ENCODE measurements around the gene PPM1L. TPM values are rescaled to one million over a fixed set of nuclear protein-coding genes. Genes with fewer than 3 reads are reported as not detected.
"Not testable (repeated sequence)": the region's sequence is repeated elsewhere in the genome, so short reads cannot be mapped to it uniquely, and the experiment has no call there.

The PPM1L gene
- total and polyA plus RNA-seq, 4 experiments from 2014 or later, result 0.84 to 6.5 (median 3.4) TPM

- H3K27me3 ChIP-seq (ENCODE audit: insufficient read depth, low read length), result no peaks in the 10 kb centered on the region
- ChIA-PET CTCF (ENCODE audit: partially characterized antibody) (no interaction called here), POLR2A (ENCODE audit: partially characterized antibody) (no interaction called here)
- no peaks in the 10 kb centered on the region for H3K4me1 Mint-ChIP-seq
- no peak for DNase-seq
- H3K4me1 ChIP-seq (ENCODE audit: insufficient read depth, low read length), result no peaks in the 10 kb centered on the region
- H3K27me3 Mint-ChIP-seq, result no peaks in the 10 kb centered on the region
- intact Hi-C loops (cut with micrococcal nuclease), result no loop called here
- H3K36me3 ChIP-seq (ENCODE audit: insufficient read depth, low read length), result no peaks in the 10 kb centered on the region
- H3K4me3 ChIP-seq (ENCODE audit: low read length in 2 of 2), result no peak overlapping the region
- H3K4me3 Mint-ChIP-seq, result no peak overlapping the region
- no peaks in the 10 kb centered on the region for H3K36me3 Mint-ChIP-seq
- H3K9me3 Mint-ChIP-seq, result peaks cover 0 to 12% (median 4%) of the 10 kb centered on the region in 8 donors
- no peaks in the 10 kb centered on the region for H3K9me3 ChIP-seq (ENCODE audit: control insufficient read depth in 1 of 2, low read length in 2 of 2)
- H3K27ac ChIP-seq (ENCODE audit: low read depth, low read length), result no peak overlapping the region
- no peak overlapping the region for H3K27ac Mint-ChIP-seq
Measured at GRCh38 chr3:160998581-160998980, 242.6 kb downstream of the PPM1L start.

GRCh38 chr3:160999274-160999673, 243.2 kb downstream of the PPM1L start:
- H3K36me3 ChIP-seq (ENCODE audit: insufficient read depth, low read length), result no peaks in the 10 kb centered on the region
- DNase-seq, result no peak
- no peaks in the 10 kb centered on the region for H3K36me3 Mint-ChIP-seq
- H3K9me3 ChIP-seq (ENCODE audit: control insufficient read depth in 1 of 2, low read length in 2 of 2), result no peaks in the 10 kb centered on the region
- ChIA-PET POLR2A (ENCODE audit: partially characterized antibody) (no interaction called here), CTCF (ENCODE audit: partially characterized antibody) (no interaction called here)
- intact Hi-C loops (cut with micrococcal nuclease), result no loop called here
- H3K27me3 Mint-ChIP-seq, result no peaks in the 10 kb centered on the region
- H3K4me3 Mint-ChIP-seq, result no peak overlapping the region
- peaks cover 0 to 12% (median 4%) of the 10 kb centered on the region in 8 donors for H3K9me3 Mint-ChIP-seq
- no peak overlapping the region for H3K27ac ChIP-seq (ENCODE audit: low read depth, low read length)
- H3K4me1 ChIP-seq (ENCODE audit: insufficient read depth, low read length), result no peaks in the 10 kb centered on the region
- H3K27ac Mint-ChIP-seq, result no peak overlapping the region
- no peak overlapping the region for H3K4me3 ChIP-seq (ENCODE audit: low read length in 2 of 2)
- H3K4me1 Mint-ChIP-seq, result no peaks in the 10 kb centered on the region
- no peaks in the 10 kb centered on the region for H3K27me3 ChIP-seq (ENCODE audit: insufficient read depth, low read length)

- no peaks in the 10 kb centered on the region for H3K4me1 ChIP-seq (ENCODE audit: insufficient read depth, low read length)
- Mint-ChIP-seq H3K36me3 (peaks cover 0 to 6% of the 10 kb centered on the region in 2 donors), H3K27ac (no peak overlapping the region), H3K27me3 (no peaks in the 10 kb centered on the region), H3K4me3 (no peak overlapping the region), H3K9me3 (peaks cover 0 to 21% (median 11%) of the 10 kb centered on the region in 8 donors), H3K4me1 (no peaks in the 10 kb centered on the region)
- POLR2A ChIA-PET (ENCODE audit: partially characterized antibody), result interaction anchor here (0.6 kb wide), 1 partner anchor 132 kb away, joined by 3 read pairs; no protein-coding TSS in a partner anchor
- H3K27me3 ChIP-seq (ENCODE audit: insufficient read depth, low read length), result no peaks in the 10 kb centered on the region
- no peaks in the 10 kb centered on the region for H3K36me3 ChIP-seq (ENCODE audit: insufficient read depth, low read length)
- intact Hi-C loops (cut with micrococcal nuclease), result no loop called here
- no peaks in the 10 kb centered on the region for H3K9me3 ChIP-seq (ENCODE audit: control insufficient read depth in 1 of 2, low read length in 2 of 2)
- DNase-seq, result no peak
- no peak overlapping the region for H3K27ac ChIP-seq (ENCODE audit: low read depth, low read length)
- CTCF ChIA-PET (ENCODE audit: partially characterized antibody), result no interaction called here
- H3K4me3 ChIP-seq (ENCODE audit: low read length in 2 of 2), result no peak overlapping the region
Measured at GRCh38 chr3:161008086-161008485, 252.1 kb downstream of the PPM1L start.

GRCh38 chr3:161010151-161010550, 254.1 kb downstream of the PPM1L start:
- intact Hi-C loops (cut with micrococcal nuclease); H3K27me3 ChIP-seq (ENCODE audit: insufficient read depth, low read length); H3K9me3 ChIP-seq (ENCODE audit: control insufficient read depth in 1 of 2, low read length in 2 of 2); DNase-seq; CTCF ChIA-PET (ENCODE audit: partially characterized antibody); H3K4me1 Mint-ChIP-seq; H3K27ac ChIP-seq (ENCODE audit: low read depth, low read length); H3K36me3 ChIP-seq (ENCODE audit: insufficient read depth, low read length); H3K4me1 ChIP-seq (ENCODE audit: insufficient read depth, low read length); H3K4me3 ChIP-seq (ENCODE audit: low read length in 2 of 2); POLR2A ChIA-PET (ENCODE audit: partially characterized antibody); H3K4me3 Mint-ChIP-seq; H3K27ac Mint-ChIP-seq; H3K27me3 Mint-ChIP-seq; H3K36me3 Mint-ChIP-seq: not testable (repeated sequence)
- peaks cover 0 to 17% (median 9%) of the 10 kb centered on the region in 8 donors for H3K9me3 Mint-ChIP-seq

- intact Hi-C loops (cut with micrococcal nuclease), result no loop called here
- CTCF ChIA-PET (ENCODE audit: partially characterized antibody), result no interaction called here
Measured at GRCh38 chr3:161014843-161015749, 259.1 kb downstream of the PPM1L start.

GRCh38 chr3:161016417-161017313, 260.6 kb downstream of the PPM1L start:
- no peaks in the 10 kb centered on the region for H3K4me1 ChIP-seq (ENCODE audit: insufficient read depth, low read length)
- peaks cover 0 to 17% (median 10%) of the 10 kb centered on the region in 8 donors for H3K9me3 Mint-ChIP-seq
- H3K36me3 ChIP-seq (ENCODE audit: insufficient read depth, low read length), result no peaks in the 10 kb centered on the region
- no peaks in the 10 kb centered on the region for H3K27me3 Mint-ChIP-seq
- no peak for DNase-seq
- ChIA-PET CTCF (ENCODE audit: partially characterized antibody) (no interaction called here), POLR2A (ENCODE audit: partially characterized antibody) (no interaction called here)
- no peak overlapping the region for H3K27ac Mint-ChIP-seq
- no peak overlapping the region for H3K4me3 ChIP-seq (ENCODE audit: low read length in 2 of 2)
- no peaks in the 10 kb centered on the region for H3K36me3 Mint-ChIP-seq
- no peaks in the 10 kb centered on the region for H3K4me1 Mint-ChIP-seq
- H3K27me3 ChIP-seq (ENCODE audit: insufficient read depth, low read length), result no peaks in the 10 kb centered on the region
- no peak overlapping the region for H3K27ac ChIP-seq (ENCODE audit: low read depth, low read length)
- H3K4me3 Mint-ChIP-seq, result no peak overlapping the region
- intact Hi-C loops (cut with micrococcal nuclease), result no loop called here
- H3K9me3 ChIP-seq (ENCODE audit: control insufficient read depth in 1 of 2, low read length in 2 of 2), result no peaks in the 10 kb centered on the region

More at GRCh38 chr3:161014843-161015749, 259.1 kb downstream of the PPM1L start:
- peaks cover 0 to 15% (median 9%) of the 10 kb centered on the region in 8 donors for H3K9me3 Mint-ChIP-seq
- POLR2A ChIA-PET (ENCODE audit: partially characterized antibody), result no interaction called here
- H3K27me3 Mint-ChIP-seq, result no peaks in the 10 kb centered on the region
- H3K36me3 Mint-ChIP-seq, result peaks cover 0 to under 1% of the 10 kb centered on the region in 2 donors
- no peaks in the 10 kb centered on the region for H3K9me3 ChIP-seq (ENCODE audit: control insufficient read depth in 1 of 2, low read length in 2 of 2)
- peak overlapping the region in 1 of 7 donors; percentile 35 for H3K27ac Mint-ChIP-seq
- no peaks in the 10 kb centered on the region for H3K36me3 ChIP-seq (ENCODE audit: insufficient read depth, low read length)
- H3K27me3 ChIP-seq (ENCODE audit: insufficient read depth, low read length), result no peaks in the 10 kb centered on the region
- no peak overlapping the region for H3K4me3 ChIP-seq (ENCODE audit: low read length in 2 of 2)
- no peaks in the 10 kb centered on the region for H3K4me1 Mint-ChIP-seq
- H3K4me1 ChIP-seq (ENCODE audit: insufficient read depth, low read length), result no peaks in the 10 kb centered on the region
- no peak for DNase-seq
- H3K4me3 Mint-ChIP-seq, result no peak overlapping the region
- no peak overlapping the region for H3K27ac ChIP-seq (ENCODE audit: low read depth, low read length)

- Mint-ChIP-seq H3K4me1 (no peaks in the 10 kb centered on the region), H3K27me3 (no peaks in the 10 kb centered on the region), H3K36me3 (peaks cover 0 to 3% of the 10 kb centered on the region in 2 donors), H3K27ac (no peak overlapping the region), H3K4me3 (no peak overlapping the region), H3K9me3 (peaks cover 0 to 24% (median 10%) of the 10 kb centered on the region in 8 donors)
- no peaks in the 10 kb centered on the region for H3K36me3 ChIP-seq (ENCODE audit: insufficient read depth, low read length)
- DNase-seq, result no peak
- CTCF ChIA-PET (ENCODE audit: partially characterized antibody), result no interaction called here
- POLR2A ChIA-PET (ENCODE audit: partially characterized antibody), result no interaction called here
- H3K9me3 ChIP-seq (ENCODE audit: control insufficient read depth in 1 of 2, low read length in 2 of 2), result no peaks in the 10 kb centered on the region
- H3K27ac ChIP-seq (ENCODE audit: low read depth, low read length), result no peak overlapping the region
- no peaks in the 10 kb centered on the region for H3K4me1 ChIP-seq (ENCODE audit: insufficient read depth, low read length)
- no peaks in the 10 kb centered on the region for H3K27me3 ChIP-seq (ENCODE audit: insufficient read depth, low read length)
- intact Hi-C loops (cut with micrococcal nuclease), result no loop called here
- no peak overlapping the region for H3K4me3 ChIP-seq (ENCODE audit: low read length in 2 of 2)
Measured at GRCh38 chr3:161017971-161018370, 261.9 kb downstream of the PPM1L start.

All from CD4-positive, alpha-beta memory T cell (primary cell).